GM12878 (cell line): ENCODE measurements around the gene MAPRE2. TPM values are rescaled to one million over a fixed set of nuclear protein-coding genes. Genes with fewer than 3 reads are reported as not detected.
"Not testable (repeated sequence)": the region's sequence is repeated elsewhere in the genome, so short reads cannot be mapped to it uniquely, and the experiment has no call there.

Experiments
- ATAC-seq: fragments of 200-7000 bp; cut with Tn5 transposase; 3 replicates; pipeline ENCODE4 v1.9.1; 2020; ENCODE audit warnings: mild to moderate bottlenecking, moderate library complexity
- BruUV-seq: library from RNA; stranded (reverse); fragments of 400-500 nt; replicated peaks from 2 replicates; lab custom pipeline; 2021; lab: Mats Ljungman, UMichigan
- CTCF ChIA-PET: fragments of 300-600 bp; sonication (Branson Sonifier 250); formaldehyde crosslinking; extraction: SDS; loops from one replicate; lab custom pipeline; 2021; ENCODE audit warnings: inconsistent platforms; lab: Yijun Ruan, JAX
- POLR2A ChIA-PET: fragments of 350-600 bp; formaldehyde crosslinking; extraction: SDS; loops from one replicate; lab custom pipeline; 2021; ENCODE audit warnings: inconsistent platforms; lab: Charles Lee
- RAD21 ChIA-PET: fragments of 300-600 bp; sonication (Branson Sonifier 250); formaldehyde crosslinking; loops from one replicate; lab custom pipeline; 2023; ENCODE audit warnings: antibody characterized with exemption; ENCODE audit not compliant: unreplicated experiment; lab: Charles Lee
- SMC1A ChIA-PET: fragments of 300-600 bp; sonication (Branson Sonifier 250); formaldehyde crosslinking; loops from one replicate; lab custom pipeline; 2023; ENCODE audit not compliant: unreplicated experiment, uncharacterized antibody; lab: Charles Lee
- DNase-seq: peaks from one replicate; pipeline ENCODE4 v3.0.0-alpha.2; 2011; ENCODE audit warnings: low read depth, low spot score
- FAIRE-seq: peaks from 3 replicates; lab custom pipeline; 2011; peaks lifted over from hg19 to GRCh38; lab: Jason Lieb, UNC
- H2AFZ ChIP-seq: 2 replicates; pipeline ENCODE4 v1.6.0; 2011; ENCODE audit warnings: low read depth, low read length, control low read depth; ENCODE audit not compliant: control insufficient read depth
- H3K27ac ChIP-seq: 2 replicates; pipeline ENCODE4 v1.5.1; 2011; ENCODE audit warnings: control low read depth; ENCODE audit not compliant: control insufficient read depth, insufficient read depth
- H3K27me3 ChIP-seq, 2 experiments: replicated peaks in 1 of 2; 2 replicates each; pipeline versions ENCODE4 v1.6.0 to v1.6.1; 2011; ENCODE audit warnings: low read length in 1 of 2; ENCODE audit not compliant: control insufficient read depth in 2 of 2, insufficient read depth in 2 of 2
- H3K36me3 ChIP-seq, 2 experiments: 2 replicates each; pipeline ENCODE4 v1.5.1; 2011; ENCODE audit warnings: low read length in 1 of 2; ENCODE audit not compliant: control insufficient read depth in 2 of 2, insufficient read depth in 2 of 2
- H3K4me1 ChIP-seq: 2 replicates; pipeline ENCODE4 v1.6.1; 2011; ENCODE audit warnings: mild to moderate bottlenecking, low read length, moderate library complexity, mixed read lengths; ENCODE audit not compliant: control insufficient read depth, insufficient read depth
- H3K4me2 ChIP-seq: 2 replicates; pipeline ENCODE4 v1.6.0; 2011; ENCODE audit warnings: control low read depth; ENCODE audit not compliant: control insufficient read depth, insufficient read depth
- H3K4me3 ChIP-seq: fragments of 200-600 bp; sonication (generic); 2 replicates; pipeline ENCODE4 v1.5.1; 2016
- H3K79me2 ChIP-seq: 2 replicates; pipeline ENCODE4 v1.6.0; 2011; ENCODE audit warnings: low read length; ENCODE audit not compliant: control insufficient read depth, insufficient read depth
- H3K9ac ChIP-seq: 2 replicates; pipeline ENCODE4 v1.8.0; 2011; ENCODE audit warnings: low read length, control low read depth, mixed read lengths; ENCODE audit not compliant: control insufficient read depth, insufficient read depth
- H3K9me3 ChIP-seq: replicated peaks from 3 replicates; pipeline ENCODE4 v1.5.1; 2011; ENCODE audit warnings: mild to moderate bottlenecking, low read length; ENCODE audit not compliant: control insufficient read depth, insufficient read depth
- H4K20me1 ChIP-seq: 2 replicates; pipeline ENCODE4 v1.6.0; 2011; ENCODE audit not compliant: control insufficient read depth, insufficient read depth
- NFYB ChIP-seq: IDR thresholded peaks from 2 replicates; pipeline ENCODE4 v1.6.1; 2011; ENCODE audit warnings: low read depth, mild to moderate bottlenecking, low read length, improper control_type of control experiment, moderate library complexity; ENCODE audit not compliant: insufficient read depth
- WGBS: methylation state at CpG from one replicate; pipeline ENCODE4 v1.1.6; 2016; ENCODE audit warnings: low lambda C conversion rate; ENCODE audit not compliant: insufficient replicate concordance, insufficient coverage; ENCODE audit errors: missing lambda C conversion rate; 5-methylcytosine and 5-hydroxymethylcytosine counted together
- in situ Hi-C: fragments of 300-500 bp; cut with MboI; formaldehyde crosslinking; loops from 9 replicates; pipeline ENCODE4 v1.14.3; 2018; ENCODE audit warnings: mixed read lengths
- intact Hi-C: fragments of 100-400 bp; cut with micrococcal nuclease; formaldehyde crosslinking; loops from one replicate; pipeline ENCODE4 v1.14.2; 2022; ENCODE audit not compliant: unreplicated experiment
- polyA plus RNA-seq, 11 experiments: library from polyadenylated mRNA; depleted of rRNA in 4 of 11; unstranded in 6 of 11; stranded (reverse) in 5 of 11; fragments of >200 nt; fragmentation: Nextera tagmentation in 4 of 11; fragmentation: Illumina TruSeq in 1 of 11; extraction: Ambion mirVana in 4 of 11; extraction: Trizol in 1 of 11; gene quantifications; 1 replicate in 1 of 11; 2 replicates in 10 of 11; pipeline versions ENCODE4 v1.2.1 to v1.2.3, GENCODE V29; 2011 to 2016; ENCODE audit warnings: inconsistent platforms in 2 of 11, missing spikeins in 2 of 11, low read depth in 1 of 11
- total RNA-seq, 4 experiments: library from RNA; depleted of rRNA in 3 of 4; stranded (reverse); fragments of >200 nt in 3 of 4; fragmentation: Illumina TruSeq in 1 of 4; extraction: Trizol in 1 of 4; gene quantifications; 2 replicates each; pipeline versions ENCODE4 v1.2.1 to v1.2.3, GENCODE V29; 2013 to 2021

Gene MAPRE2
- total and polyA plus RNA-seq, 10 of the 15 experiments (the other 5 are each of a cell fraction or from before 2014, with no cell fraction given), result 11.0 to 50.6 (median 24.0) TPM

DNA sequence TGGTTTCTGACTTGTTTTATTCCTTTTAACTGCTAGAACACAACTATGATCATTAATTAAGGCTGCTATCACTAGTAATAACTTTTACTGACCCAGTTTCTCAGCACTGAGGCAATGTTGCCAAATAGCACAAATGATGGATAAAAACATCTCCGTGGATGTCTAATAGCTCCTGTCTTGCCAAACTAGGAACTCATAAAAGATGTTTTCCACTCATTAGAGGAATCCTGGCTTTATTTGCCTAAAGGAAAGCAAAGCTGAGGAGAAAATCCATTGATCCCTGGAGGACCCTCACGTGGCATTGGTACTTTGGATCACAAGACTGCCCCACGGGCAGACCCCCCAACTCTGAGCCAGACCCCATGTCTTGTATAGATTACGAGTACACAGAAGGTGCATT, 103.5 kb downstream of the MAPRE2 start:
- Histone ChIP-seq H3K9ac (no peak overlapping the region), H3K9me3 (no peaks in the 10 kb centered on the region), H3K4me3 (no peak overlapping the region), H2AFZ (no peak overlapping the region), H3K27me3 (no peaks in the 10 kb centered on the region), H3K27ac (no peak overlapping the region), H3K79me2 (no peaks in the 10 kb centered on the region), H3K4me1 (peaks cover 4% of the 10 kb centered on the region), H3K36me3 (no peaks in the 10 kb centered on the region), H4K20me1 (no peaks in the 10 kb centered on the region), H3K4me2 (no peak overlapping the region)
- ChIA-PET RAD21 (interaction anchor here (0.6 to 2.1 kb wide), 5 partner anchors 68 to 134 kb away, joined by 3 to 14 read pairs (median 6); no protein-coding TSS in a partner anchor), SMC1A (interaction anchor here (0.7 to 5.8 kb wide), 10 partner anchors 13 to 197 kb away, joined by 3 to 145 read pairs (median 4); partner anchors contain the start of gene MAPRE2), POLR2A (interaction anchor here (0.6 to 0.9 kb wide), 2 partner anchors 103 to 942 kb away, joined by 3 to 5 read pairs; no protein-coding TSS in a partner anchor), CTCF (interaction anchor here (0.7 to 7.0 kb wide), 13 partner anchors 12 to 218 kb away, joined by 3 to 157 read pairs (median 3); no protein-coding TSS in a partner anchor)
- 66% methylated on average over 4 of the region's 4 CpGs for WGBS
- no peak for FAIRE-seq
- in situ Hi-C loops (loop anchor here (10.0 kb wide), 1 partner anchor 140 kb away; no protein-coding TSS in a partner anchor), intact Hi-C loops (loop anchor here (1.0 kb wide), 2 partner anchors 118 to 138 kb away; no protein-coding TSS in a partner anchor)
- DNase-seq, result no peak
- ATAC-seq, result no peak
- BruUV-seq, result no TSS peak
- TF ChIP-seq NFYB, result no peak

- H3K9ac ChIP-seq, DNase-seq, POLR2A ChIA-PET, FAIRE-seq, BruUV-seq, H3K9me3 ChIP-seq, H3K4me1 ChIP-seq, H3K79me2 ChIP-seq, H3K27me3 ChIP-seq, SMC1A ChIA-PET, H3K4me3 ChIP-seq, in situ Hi-C loops, H3K4me2 ChIP-seq, CTCF ChIA-PET, H2AFZ ChIP-seq, H3K36me3 ChIP-seq, H4K20me1 ChIP-seq, ATAC-seq, H3K27ac ChIP-seq, intact Hi-C loops, RAD21 ChIA-PET: not testable (repeated sequence)
- WGBS, result 96% methylated on average over 3 of the region's 3 CpGs
Measured at GRCh38 chr18:35150195-35150594, 109.0 kb downstream of the MAPRE2 start.
